Body of pancreas (tissue), 4 donors: ENCODE measurements around the gene CHRNA10. TPM values are rescaled to one million over a fixed set of nuclear protein-coding genes. Genes with fewer than 3 reads are reported as not detected.

Source experiments
- ATAC-seq: fragments of 150-250 bp; one replicate; pipeline ENCODE4 v1.9.1; 2016
- DNase-seq, 4 donors: peaks; one replicate each; pipeline ENCODE4 v3.0.0-alpha.2; 2019
- H3K27ac ChIP-seq, 4 donors: fragments of 200-600 bp; sonication (generic); 1 replicate in 3 of 4; 2 replicates in 1 of 4; pipeline versions ENCODE4 v1.5.1 to v1.6.1; 2016 to 2019; ENCODE audit warnings: mild to moderate bottlenecking in 1 of 4, mixed read lengths in 1 of 4, moderate library complexity in 1 of 4
- H3K27me3 ChIP-seq, 2 donors: fragments of 200-600 bp; sonication (generic); one replicate each; pipeline ENCODE4 v1.6.0; 2016; ENCODE audit warnings: mild to moderate bottlenecking in 1 of 2
- H3K36me3 ChIP-seq, 2 donors: fragments of 200-600 bp; sonication (generic); replicated peaks in 1 of 2; 2 replicates each; pipeline ENCODE4 v1.5.1; 2016; ENCODE audit warnings: low read depth in 2 of 2; ENCODE audit not compliant: insufficient read depth in 1 of 2
- H3K4me1 ChIP-seq: fragments of 200-600 bp; sonication (generic); one replicate; pipeline ENCODE4 v1.6.0; 2016
- H3K4me3 ChIP-seq, 2 donors: fragments of 200-600 bp; sonication (generic); 1 replicate in 1 of 2; 2 replicates in 1 of 2; pipeline ENCODE4 v1.5.1; 2016 to 2019
- H3K9me3 ChIP-seq, 3 donors: fragments of 200-600 bp; sonication (generic); 1 replicate in 2 of 3; 2 replicates in 1 of 3; pipeline ENCODE4 v1.5.1; 2016
- CTCF ChIP-seq, 7 experiments: fragments of 450-650 bp in 4 of 7; fragments of 200-600 bp in 3 of 7; sonication (generic) in 3 of 7; IDR thresholded peaks; one replicate each; pipeline ENCODE4 v1.5.1; 2016 to 2019; ENCODE audit warnings: antibody characterized with exemption in 7 of 7
- POLR2A ChIP-seq, 3 donors: fragments of 450-650 bp; IDR thresholded peaks; one replicate each; pipeline ENCODE4 v1.6.1; 2016; ENCODE audit warnings: antibody characterized with exemption in 3 of 3, mild to moderate bottlenecking in 2 of 3
- WGBS, 2 donors: methylation state at CpG; one replicate each; pipeline ENCODE4 v1.1.5; 2017; 5-methylcytosine and 5-hydroxymethylcytosine counted together
- intact Hi-C: fragments of 100-400 bp; cut with DNase I; formaldehyde crosslinking; loops from one replicate; pipeline ENCODE4 v1.15.1; 2023
- total RNA-seq, 2 donors: library from RNA; depleted of rRNA; stranded (reverse); fragments of >200 nt; gene quantifications; one replicate each; pipeline ENCODE4 v1.1.0, GENCODE V29; 2016

The CHRNA10 gene
- 1 to 10 TPM; 2.3 to 3.0 TPM for total RNA-seq

GRCh38 chr11:3671334-3672254 is at the start of gene CHRNA10:
Gene CHRNA10 (minus strand): TSS chr11:3671384. CDS start chr11:3671312, 72 bp downstream.
- H3K27me3 ChIP-seq: no peaks in the 10 kb centered on the region
- no peaks in the 10 kb centered on the region for H3K4me1 ChIP-seq
- H3K9me3 ChIP-seq: no peaks in the 10 kb centered on the region
- H3K27ac ChIP-seq: no peak within 1 kb of the TSS
- intact Hi-C loops: no loop called here
- 77 to 81% methylated on average over 7 to 9 of the region's 9 CpGs for WGBS, 2 donors
- DNase-seq: no peak
- no peak for TF ChIP-seq POLR2A (IDR thresholded peaks at IDR 0.05)
- TF ChIP-seq CTCF (IDR thresholded peaks at IDR 0.05): no peak
- H3K36me3 ChIP-seq: peaks cover 11 to 25% of the 10 kb centered on the region in 2 donors
- no peak for ATAC-seq
- no peak within 1 kb of the TSS for H3K4me3 ChIP-seq

GRCh38 chr11:3712274-3712673 is 41.1 kb upstream of the CHRNA10 start:
- no peak overlapping the region for H3K27ac ChIP-seq
- H3K27me3 ChIP-seq: no peaks in the 10 kb centered on the region
- ATAC-seq (no peak), DNase-seq (no peak)
- peaks cover 4 to 24% of the 10 kb centered on the region in 2 donors for H3K36me3 ChIP-seq
- H3K4me1 ChIP-seq: no peaks in the 10 kb centered on the region
- intact Hi-C loops: no loop called here
- no peak for TF ChIP-seq POLR2A (IDR thresholded peaks at IDR 0.05)
- TF ChIP-seq CTCF (IDR thresholded peaks at IDR 0.05): no peak
- H3K9me3 ChIP-seq: no peaks in the 10 kb centered on the region
- 60 to 77% methylated on average over 6 of the region's 6 CpGs for WGBS, 2 donors
- H3K4me3 ChIP-seq: no peak overlapping the region

GRCh38 chr11:3710485-3711259 is 39.5 kb upstream of the CHRNA10 start:
- Histone ChIP-seq H3K36me3 (peaks cover 4 to 22% of the 10 kb centered on the region in 2 donors), H3K4me3 (no peak overlapping the region), H3K4me1 (no peaks in the 10 kb centered on the region), H3K27me3 (no peaks in the 10 kb centered on the region), H3K9me3 (no peaks in the 10 kb centered on the region), H3K27ac (no peak overlapping the region)
- ATAC-seq (no peak), DNase-seq (no peak)
- no peak for TF ChIP-seq POLR2A (IDR thresholded peaks at IDR 0.05)
- WGBS, 2 donors: 87 to 94% methylated on average over 4 of the region's 4 CpGs
- intact Hi-C loops: no loop called here

GRCh38 chr11:3709977-3710376 is 38.8 kb upstream of the CHRNA10 start:
- Histone ChIP-seq H3K27ac (no peak overlapping the region), H3K27me3 (no peaks in the 10 kb centered on the region), H3K9me3 (no peaks in the 10 kb centered on the region), H3K36me3 (peaks cover 4 to 20% of the 10 kb centered on the region in 2 donors), H3K4me3 (no peak overlapping the region), H3K4me1 (no peaks in the 10 kb centered on the region)
- no peak for DNase-seq
- ATAC-seq: no peak
- intact Hi-C loops: no loop called here
- no peak for TF ChIP-seq POLR2A (IDR thresholded peaks at IDR 0.05)
- no peak for TF ChIP-seq CTCF (IDR thresholded peaks at IDR 0.05)
- 71 to 73% methylated on average over 1 of the region's 1 CpG for WGBS, 2 donors

GRCh38 chr11:3707176-3707575 is 36.0 kb upstream of the CHRNA10 start:
- H3K27me3 ChIP-seq: no peaks in the 10 kb centered on the region
- no peak for TF ChIP-seq POLR2A (IDR thresholded peaks at IDR 0.05)
- no peak for TF ChIP-seq CTCF (IDR thresholded peaks at IDR 0.05)
- no peak overlapping the region for H3K27ac ChIP-seq
- H3K4me1 ChIP-seq: peaks cover 11% of the 10 kb centered on the region
- DNase-seq: no peak
- peaks cover 0 to 10% of the 10 kb centered on the region in 2 donors for H3K36me3 ChIP-seq
- ATAC-seq: no peak
- intact Hi-C loops: no loop called here
- H3K9me3 ChIP-seq: no peaks in the 10 kb centered on the region
- 90 to 93% methylated on average over 2 of the region's 2 CpGs for WGBS, 2 donors
- H3K4me3 ChIP-seq: no peak overlapping the region
